Measurements from ENCODE around the gene FHOD3.

FHOD3 gene

GRCh38 chr18:36602620-36603019 lies 305.1 kb downstream of the FHOD3 start:
- in situ Hi-C loops (cut with MboI; ENCODE audit: low sequenced_read_pairs): no loop called here

- in situ Hi-C loops (cut with MboI; ENCODE audit: low sequenced_read_pairs): no loop called here
These were observed 310.6 kb downstream of the FHOD3 start for GRCh38 chr18:36608107-36608506.

DNA sequence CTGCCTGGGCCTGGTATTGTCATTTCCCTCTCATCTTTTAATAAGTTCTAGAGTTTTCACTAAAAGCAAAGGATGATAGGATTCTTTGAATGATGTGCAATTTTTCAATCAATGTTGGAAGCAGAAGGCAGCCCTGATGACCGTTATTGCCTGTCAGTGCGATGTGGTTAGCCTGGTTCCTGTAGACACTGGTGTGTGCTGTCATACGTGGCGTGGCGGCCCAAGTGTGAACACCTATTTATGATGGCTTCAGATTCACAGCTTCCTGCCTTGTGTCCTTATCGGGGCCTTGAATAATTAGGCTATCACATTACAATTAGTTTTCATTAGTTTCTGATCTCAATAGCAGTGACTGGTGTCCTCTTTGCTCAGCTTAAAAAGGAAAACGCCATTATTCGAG lies 312.7 kb downstream of the FHOD3 start:
- in situ Hi-C loops (cut with MboI; ENCODE audit: low sequenced_read_pairs): no loop called here

DNA sequence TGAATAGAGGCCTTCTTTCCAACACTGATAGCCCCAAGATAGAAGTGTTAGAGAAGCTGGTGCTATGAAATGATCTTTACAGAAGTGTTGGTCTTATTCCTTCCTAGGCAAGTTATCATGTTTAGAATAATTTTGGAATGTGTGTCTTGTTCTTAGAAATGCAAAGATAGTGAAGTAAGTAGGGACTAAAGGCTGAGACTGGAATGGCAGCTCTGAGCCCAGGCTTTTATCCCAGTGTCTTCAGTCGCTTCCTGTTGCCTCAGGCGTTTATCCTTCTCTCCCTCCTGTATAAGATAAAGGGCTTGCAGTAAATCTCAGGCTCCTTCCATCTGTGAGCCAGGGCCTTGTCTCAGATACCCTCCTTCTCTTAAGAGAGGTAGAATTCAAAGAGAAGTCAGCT lies 313.1 kb downstream of the FHOD3 start:
- in situ Hi-C loops (cut with MboI; ENCODE audit: low sequenced_read_pairs): no loop called here

GRCh38 chr18:36613069-36613468 lies 315.6 kb downstream of the FHOD3 start:
- in situ Hi-C loops (cut with MboI; ENCODE audit: low sequenced_read_pairs): no loop called here

DNA sequence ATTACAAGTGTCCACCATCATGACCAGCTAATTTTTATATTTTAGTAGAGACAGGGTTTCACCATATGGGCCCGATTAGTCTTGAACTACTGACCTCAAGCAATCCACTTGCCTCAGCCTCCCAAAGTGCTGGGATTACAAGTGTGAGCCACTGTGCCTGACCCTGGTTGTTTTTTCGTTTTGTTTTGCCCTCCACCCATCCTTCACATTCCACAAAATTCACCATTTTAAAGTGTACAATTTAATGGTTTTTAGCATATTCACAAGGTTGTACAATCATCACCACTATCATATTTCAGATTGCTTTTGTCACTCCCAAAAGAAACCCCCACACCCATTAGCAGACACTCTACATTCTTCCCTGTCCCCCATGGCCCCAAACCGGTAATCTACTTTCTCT lies 316.3 kb downstream of the FHOD3 start:
- in situ Hi-C loops (cut with MboI; ENCODE audit: low sequenced_read_pairs): no loop called here

GRCh38 chr18:36620788-36621187 lies 323.3 kb downstream of the FHOD3 start:
- in situ Hi-C loops (cut with MboI; ENCODE audit: low sequenced_read_pairs): no loop called here

GRCh38 chr18:36622610-36623009 lies 325.1 kb downstream of the FHOD3 start:
- in situ Hi-C loops (cut with MboI; ENCODE audit: low sequenced_read_pairs): no loop called here

GRCh38 chr18:36623091-36623490 lies 325.6 kb downstream of the FHOD3 start:
- in situ Hi-C loops (cut with MboI; ENCODE audit: low sequenced_read_pairs): no loop called here

DNA sequence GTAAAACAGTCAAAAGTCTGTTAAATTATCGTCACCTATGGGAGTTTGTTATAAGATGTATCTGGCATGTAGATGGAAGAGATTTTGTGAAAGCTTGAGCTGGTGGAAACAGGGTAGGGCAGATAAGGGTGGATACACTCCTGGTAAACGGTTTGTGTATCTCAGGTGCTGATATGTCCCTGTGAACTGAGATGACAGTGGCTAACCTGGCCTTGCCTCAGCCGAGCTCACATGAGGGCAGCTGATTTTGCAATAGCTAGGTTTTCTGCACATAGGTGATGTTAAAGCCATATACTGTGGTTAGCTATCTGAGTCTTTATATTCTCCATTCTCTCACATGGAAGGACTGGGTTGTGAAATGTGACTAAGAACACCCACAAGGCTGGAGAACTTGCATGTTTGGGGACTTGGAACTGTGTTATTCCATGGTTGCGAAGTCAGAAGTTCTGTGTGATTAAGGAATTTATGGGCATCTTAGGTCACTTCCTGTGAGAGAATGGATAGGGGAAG lies 326.2 kb downstream of the FHOD3 start:
- in situ Hi-C loops (cut with MboI; ENCODE audit: low sequenced_read_pairs): no loop called here

- in situ Hi-C loops (cut with MboI; ENCODE audit: low sequenced_read_pairs): no loop called here
These were observed 327.1 kb downstream of the FHOD3 start for GRCh38 chr18:36624451-36625167.

- in situ Hi-C loops (cut with MboI; ENCODE audit: low sequenced_read_pairs): no loop called here
These were observed 327.9 kb downstream of the FHOD3 start for GRCh38 chr18:36625386-36625785.

- in situ Hi-C loops (cut with MboI; ENCODE audit: low sequenced_read_pairs): no loop called here
These were observed 330.1 kb downstream of the FHOD3 start for GRCh38 chr18:36627637-36628036.

GRCh38 chr18:36628435-36629137 lies 331.1 kb downstream of the FHOD3 start:
- in situ Hi-C loops (cut with MboI; ENCODE audit: low sequenced_read_pairs): no loop called here

GRCh38 chr18:36629138-36629530 lies 331.6 kb downstream of the FHOD3 start:
- in situ Hi-C loops (cut with MboI; ENCODE audit: low sequenced_read_pairs): no loop called here

- in situ Hi-C loops (cut with MboI; ENCODE audit: low sequenced_read_pairs): no loop called here
These were observed 332.3 kb downstream of the FHOD3 start for GRCh38 chr18:36629836-36630235.

GRCh38 chr18:36630917-36631316 lies 333.4 kb downstream of the FHOD3 start:
- in situ Hi-C loops (cut with MboI; ENCODE audit: low sequenced_read_pairs): no loop called here

DNA sequence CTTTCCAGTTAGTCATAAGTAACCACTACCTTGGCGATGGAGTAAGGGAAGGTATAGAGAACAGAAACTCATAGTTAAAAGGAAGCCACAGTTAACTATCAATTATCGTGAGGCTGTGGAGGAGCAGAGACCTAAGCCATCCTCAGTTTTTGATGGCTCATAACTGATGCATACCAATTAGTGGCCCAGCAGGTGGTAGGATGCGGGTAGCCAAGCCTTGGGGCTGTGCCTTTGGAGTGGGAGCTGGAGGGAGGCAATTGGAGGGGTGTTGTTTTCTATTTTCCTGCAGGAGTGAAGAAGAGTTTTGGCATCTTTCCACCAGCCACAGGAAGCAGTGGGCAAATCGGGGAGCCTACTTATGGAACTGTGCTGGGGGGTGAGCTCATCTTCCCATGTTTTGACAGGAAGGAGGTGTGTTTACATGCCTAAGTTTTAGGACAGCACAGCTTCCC lies 336.5 kb downstream of the FHOD3 start:
- in situ Hi-C loops (cut with MboI; ENCODE audit: low sequenced_read_pairs): no loop called here

DNA sequence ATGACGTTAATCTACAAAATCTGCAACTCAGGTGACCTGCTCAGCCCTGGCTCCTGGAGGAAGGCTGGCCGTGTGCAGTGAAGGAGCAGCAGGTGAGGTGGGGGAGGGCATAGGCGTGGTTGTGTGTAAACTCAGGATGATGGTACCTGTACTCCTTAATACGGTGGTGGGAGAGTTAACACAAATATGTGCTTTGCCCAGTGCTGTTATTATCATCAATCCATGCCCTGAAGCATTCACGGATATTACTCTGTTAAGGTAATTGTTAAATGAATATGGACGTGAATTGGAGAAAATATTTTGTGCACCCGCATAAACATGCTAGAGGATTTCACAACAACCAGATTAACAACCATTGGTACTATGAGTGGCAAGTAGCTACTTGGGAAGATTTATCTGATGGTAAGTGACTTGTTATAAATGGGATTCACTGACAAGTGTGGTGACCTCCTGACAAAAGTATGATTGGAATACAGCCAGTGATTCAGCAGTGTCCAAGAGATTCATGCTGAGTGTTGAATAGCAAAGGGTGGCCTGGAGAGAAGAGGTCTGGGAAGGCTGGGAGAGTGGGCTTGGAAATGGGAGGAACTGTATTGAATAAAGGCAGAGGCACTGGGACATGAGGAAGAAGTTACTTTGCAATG lies 337.2 kb downstream of the FHOD3 start:
- in situ Hi-C loops (cut with MboI; ENCODE audit: low sequenced_read_pairs): no loop called here

GRCh38 chr18:36635414-36636096 lies 338.0 kb downstream of the FHOD3 start:
- in situ Hi-C loops (cut with MboI; ENCODE audit: low sequenced_read_pairs): no loop called here

- in situ Hi-C loops (cut with MboI; ENCODE audit: low sequenced_read_pairs): no loop called here
These were observed 338.8 kb downstream of the FHOD3 start for GRCh38 chr18:36636237-36636817.

Measured in HL-60/S4 (cell line).